Subcutaneous abdominal adipose tissue (tissue), 5 donors: Measurements from ENCODE around the gene PAFAH2.
"Not testable (repeated sequence)": the region's sequence is repeated elsewhere in the genome, so short reads cannot be mapped to it uniquely, and the experiment has no call there.

Source experiments
- H3K27ac ChIP-seq: one replicate; pipeline ENCODE4 v1.7.0; 2013; ENCODE audit warnings: low read depth, mild to moderate bottlenecking, inconsistent platforms, low read length, moderate library complexity
- H3K27me3 ChIP-seq, 5 donors: one replicate each; pipeline ENCODE4 v1.7.0; 2013; ENCODE audit warnings: low read length in 5 of 5, inconsistent platforms in 1 of 5; ENCODE audit not compliant: control insufficient read depth in 5 of 5, insufficient read depth in 4 of 5
- H3K36me3 ChIP-seq, 5 donors: one replicate each; pipeline ENCODE4 v1.7.0; 2013; ENCODE audit warnings: low read length in 5 of 5; ENCODE audit not compliant: control insufficient read depth in 5 of 5, insufficient read depth in 5 of 5
- H3K4me1 ChIP-seq, 5 donors: one replicate each; pipeline ENCODE4 v1.7.0; 2013; ENCODE audit warnings: low read length in 5 of 5, mild to moderate bottlenecking in 3 of 5, moderate library complexity in 1 of 5; ENCODE audit not compliant: control insufficient read depth in 5 of 5, insufficient read depth in 5 of 5
- H3K4me3 ChIP-seq, 5 donors: one replicate each; pipeline ENCODE4 v1.7.0; 2013; ENCODE audit warnings: low read length in 5 of 5, low read depth in 1 of 5
- H3K9ac ChIP-seq, 5 donors: one replicate each; pipeline ENCODE4 v1.7.0; 2013; ENCODE audit warnings: low read length in 5 of 5, mild to moderate bottlenecking in 4 of 5, moderate library complexity in 3 of 5
- H3K9me3 ChIP-seq, 5 donors: one replicate each; pipeline ENCODE4 v1.7.0; 2013; ENCODE audit warnings: low read length in 5 of 5; ENCODE audit not compliant: control insufficient read depth in 5 of 5
- donor health status: healthy.
- donor health status: healthy.
- donor health status: healthy.
- donor health status: healthy.
- donor health status: healthy.

The PAFAH2 gene

DNA sequence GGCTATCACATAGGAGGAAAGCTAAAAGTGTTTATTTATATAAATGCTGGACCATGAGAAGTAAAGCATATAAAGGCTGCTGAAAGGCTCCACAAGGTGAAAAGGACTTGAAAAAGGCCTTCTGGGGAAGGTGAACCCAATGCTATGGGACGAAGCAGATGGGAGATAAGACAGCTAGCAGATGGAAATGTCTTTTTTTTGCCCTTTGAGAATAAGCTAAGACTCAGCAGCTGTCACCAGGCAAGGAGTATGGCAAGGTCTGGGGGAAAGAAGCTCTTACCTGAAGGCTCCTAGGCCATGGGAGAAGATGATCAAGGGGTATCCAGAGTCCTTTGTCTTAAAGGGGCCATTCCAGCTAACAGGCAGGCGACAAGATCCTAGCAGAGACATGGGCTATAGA is 9.9 kb downstream of the PAFAH2 start:
- Histone ChIP-seq H3K9me3 (no peaks in the 10 kb centered on the region), H3K27me3 (no peaks in the 10 kb centered on the region), H3K9ac (no peak overlapping the region), H3K36me3 (peaks cover 14 to 40% (median 25%) of the 10 kb centered on the region in 5 donors), H3K4me3 (no peak overlapping the region), H3K4me1 (peaks cover 10 to 40% (median 28%) of the 10 kb centered on the region in 5 donors), H3K27ac (peak overlapping the region; percentile 30)

- not testable (repeated sequence) for H3K27me3 ChIP-seq, H3K9ac ChIP-seq, H3K9me3 ChIP-seq, H3K27ac ChIP-seq, H3K4me3 ChIP-seq
- H3K36me3 ChIP-seq, result peaks cover 18 to 51% (median 36%) of the 10 kb centered on the region in 5 donors
- H3K4me1 ChIP-seq, result peaks cover 10 to 40% (median 28%) of the 10 kb centered on the region in 5 donors
These were observed 11.1 kb downstream of the PAFAH2 start for GRCh38 chr1:25986773-25987172.

DNA sequence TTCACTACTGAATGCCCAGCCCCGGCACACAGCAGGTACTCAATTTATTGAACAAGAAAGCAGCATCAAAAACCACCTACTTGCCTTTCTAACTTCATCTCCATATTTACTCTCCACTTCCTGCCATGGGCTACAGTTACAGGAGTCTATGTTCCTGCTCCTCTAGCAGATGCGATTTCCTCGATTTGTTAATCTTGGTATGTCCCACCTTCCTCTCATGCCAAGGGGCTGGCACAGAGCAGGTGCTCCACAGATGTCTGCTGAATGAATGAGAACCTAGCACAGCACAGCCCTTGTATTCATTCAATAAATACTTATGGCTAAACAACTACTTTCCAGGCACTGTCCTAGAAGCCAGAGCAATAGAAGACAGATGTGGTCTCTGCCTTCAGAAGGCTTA is 12.2 kb downstream of the PAFAH2 start:
- Histone ChIP-seq H3K27me3 (no peaks in the 10 kb centered on the region), H3K4me1 (peaks cover 10 to 35% (median 24%) of the 10 kb centered on the region in 5 donors), H3K36me3 (peaks cover 18 to 59% (median 40%) of the 10 kb centered on the region in 5 donors), H3K9ac (no peak overlapping the region), H3K9me3 (no peaks in the 10 kb centered on the region), H3K4me3 (no peak overlapping the region), H3K27ac (no peak overlapping the region)

DNA sequence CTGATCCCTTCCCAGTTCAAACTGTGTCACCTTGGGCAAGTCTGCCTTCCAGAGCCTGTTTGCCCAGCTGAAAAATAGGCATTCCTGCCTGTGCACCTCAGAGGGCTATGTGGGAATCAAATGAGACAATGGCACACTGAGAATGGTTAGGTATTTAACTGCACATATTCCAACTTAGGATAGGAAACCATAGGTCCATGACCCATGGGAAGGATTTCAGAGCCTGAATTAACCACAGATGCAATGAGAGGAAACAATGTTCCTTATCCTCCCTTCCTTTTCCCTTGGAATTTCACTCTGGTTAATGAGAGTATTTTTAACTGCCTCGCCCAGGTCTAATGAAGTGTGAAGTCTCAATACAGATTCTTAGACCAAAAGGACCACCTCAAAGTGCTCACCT is 12.7 kb downstream of the PAFAH2 start:
- no peak overlapping the region for H3K9ac ChIP-seq
- no peaks in the 10 kb centered on the region for H3K27me3 ChIP-seq
- peaks cover 18 to 59% (median 40%) of the 10 kb centered on the region in 5 donors for H3K36me3 ChIP-seq
- no peak overlapping the region for H3K27ac ChIP-seq
- H3K9me3 ChIP-seq, result no peaks in the 10 kb centered on the region
- no peak overlapping the region for H3K4me3 ChIP-seq
- H3K4me1 ChIP-seq, result peaks cover 5 to 30% (median 19%) of the 10 kb centered on the region in 5 donors

DNA sequence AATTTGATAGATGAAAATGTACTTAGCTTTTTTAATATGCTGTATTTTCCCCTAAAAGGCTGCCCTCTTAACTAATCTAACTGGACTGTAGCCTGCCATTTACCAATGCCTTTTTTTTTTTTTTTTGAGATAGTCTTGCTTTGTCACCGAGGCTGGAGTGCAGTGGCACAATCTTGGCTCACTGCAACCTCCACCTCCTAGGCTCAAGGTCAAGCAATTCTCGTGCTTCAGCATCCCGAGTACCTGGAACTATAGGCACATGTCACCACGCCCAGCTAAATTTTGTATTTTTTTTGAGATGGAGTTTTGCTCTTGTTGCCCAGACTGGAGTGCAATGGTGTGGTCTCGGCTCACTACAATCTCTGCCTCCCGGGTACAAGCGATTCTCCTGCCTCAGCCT is 18.7 kb downstream of the PAFAH2 start:
- H3K9me3 ChIP-seq, result no peaks in the 10 kb centered on the region
- H3K9ac ChIP-seq, result no peak overlapping the region
- no peaks in the 10 kb centered on the region for H3K27me3 ChIP-seq
- H3K36me3 ChIP-seq, result peaks cover 15 to 79% (median 60%) of the 10 kb centered on the region in 5 donors
- H3K27ac ChIP-seq, result no peak overlapping the region
- H3K4me1 ChIP-seq, result no peaks in the 10 kb centered on the region
- H3K4me3 ChIP-seq, result no peak overlapping the region

- Histone ChIP-seq H3K4me1 (no peaks in the 10 kb centered on the region), H3K36me3 (peaks cover 16 to 79% (median 59%) of the 10 kb centered on the region in 5 donors), H3K9me3 (no peaks in the 10 kb centered on the region), H3K9ac (no peak overlapping the region), H3K4me3 (no peak overlapping the region), H3K27me3 (no peaks in the 10 kb centered on the region), H3K27ac (no peak overlapping the region)
These were observed 19.5 kb downstream of the PAFAH2 start for GRCh38 chr1:25978403-25978802.

- Histone ChIP-seq H3K36me3 (peaks cover 16 to 79% (median 57%) of the 10 kb centered on the region in 5 donors), H3K4me1 (no peaks in the 10 kb centered on the region), H3K9ac (no peak overlapping the region), H3K9me3 (no peaks in the 10 kb centered on the region), H3K27ac (no peak overlapping the region), H3K4me3 (no peak overlapping the region), H3K27me3 (no peaks in the 10 kb centered on the region)
These were observed 20.1 kb downstream of the PAFAH2 start for GRCh38 chr1:25977801-25978200.

- Histone ChIP-seq H3K36me3 (peaks cover 16 to 87% (median 70%) of the 10 kb centered on the region in 5 donors), H3K27ac (no peak overlapping the region)
These were observed 24.1 kb downstream of the PAFAH2 start for GRCh38 chr1:25973610-25974321.

GRCh38 chr1:25971811-25972180 is 26.1 kb downstream of the PAFAH2 start:
- Histone ChIP-seq H3K36me3 (peaks cover 11 to 90% (median 72%) of the 10 kb centered on the region in 5 donors), H3K4me1 (peaks cover 0 to 6% (median 0%) of the 10 kb centered on the region in 5 donors), H3K9me3 (no peaks in the 10 kb centered on the region), H3K27me3 (no peaks in the 10 kb centered on the region), H3K9ac (no peak overlapping the region), H3K4me3 (no peak overlapping the region), H3K27ac (no peak overlapping the region)

More at GRCh38 chr1:25973610-25974321, 24.1 kb downstream of the PAFAH2 start:
- Histone ChIP-seq H3K4me1 (peaks cover 0 to 6% (median 0%) of the 10 kb centered on the region in 5 donors), H3K9ac (no peak overlapping the region), H3K4me3 (no peak overlapping the region), H3K27me3 (no peaks in the 10 kb centered on the region), H3K9me3 (no peaks in the 10 kb centered on the region)

DNA sequence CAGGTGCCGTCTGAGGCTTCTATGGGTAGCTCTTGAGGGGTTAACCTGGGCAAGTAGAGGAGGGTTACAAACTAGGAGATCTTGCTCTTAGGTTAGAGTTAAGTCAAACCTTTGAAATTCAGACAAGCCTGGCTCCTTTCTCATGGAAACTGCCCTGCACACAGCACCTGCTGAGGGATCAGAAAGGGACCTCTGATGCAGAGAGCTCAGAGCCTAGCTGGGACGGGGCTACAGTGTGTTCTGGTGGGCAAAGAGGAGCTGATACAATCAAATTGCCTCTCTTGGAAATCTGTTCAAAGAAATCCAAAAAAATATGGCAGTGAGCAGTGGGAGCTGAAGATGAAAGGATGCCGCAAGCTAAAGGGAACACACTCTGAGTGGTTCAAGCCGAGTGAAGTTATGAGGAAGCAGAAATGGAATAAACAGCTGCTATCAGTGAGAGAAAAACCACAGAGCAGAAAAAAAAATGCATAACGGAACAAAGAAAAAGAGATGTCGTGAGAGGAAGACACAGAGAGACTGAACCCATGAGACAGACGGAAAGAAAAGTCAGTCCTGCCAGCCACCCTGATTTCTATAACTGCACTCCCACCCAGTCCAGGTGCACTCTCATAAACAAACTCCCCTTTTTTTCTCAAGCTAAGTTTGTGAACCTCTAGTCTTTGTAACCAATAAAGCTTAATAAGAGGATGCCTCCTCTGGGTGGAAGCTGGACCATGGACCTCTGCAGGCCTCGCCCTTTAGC is 26.6 kb downstream of the PAFAH2 start:
- H3K27ac ChIP-seq, result no peak overlapping the region

More for the DNA sequence above, 26.6 kb downstream of the PAFAH2 start:
- H3K4me1 ChIP-seq, result peaks cover 0 to 6% (median 0%) of the 10 kb centered on the region in 5 donors
- H3K4me3 ChIP-seq, result no peak overlapping the region
- H3K9ac ChIP-seq, result no peak overlapping the region
- no peaks in the 10 kb centered on the region for H3K27me3 ChIP-seq
- H3K36me3 ChIP-seq, result peaks cover 15 to 92% (median 71%) of the 10 kb centered on the region in 5 donors
- H3K9me3 ChIP-seq, result no peaks in the 10 kb centered on the region
